GOT3 (cell line): ENCODE data around the gene ZSCAN25.
"Not testable (repeated sequence)": the region's sequence is repeated elsewhere in the genome, so short reads cannot be mapped to it uniquely, and the experiment has no call there.

ENCODE experiments used
- DNase-seq: peaks from one replicate; lab custom pipeline; 2025; ENCODE audit warnings: mixed read lengths; lab: John Stamatoyannopoulos, UW

The ZSCAN25 gene

DNA sequence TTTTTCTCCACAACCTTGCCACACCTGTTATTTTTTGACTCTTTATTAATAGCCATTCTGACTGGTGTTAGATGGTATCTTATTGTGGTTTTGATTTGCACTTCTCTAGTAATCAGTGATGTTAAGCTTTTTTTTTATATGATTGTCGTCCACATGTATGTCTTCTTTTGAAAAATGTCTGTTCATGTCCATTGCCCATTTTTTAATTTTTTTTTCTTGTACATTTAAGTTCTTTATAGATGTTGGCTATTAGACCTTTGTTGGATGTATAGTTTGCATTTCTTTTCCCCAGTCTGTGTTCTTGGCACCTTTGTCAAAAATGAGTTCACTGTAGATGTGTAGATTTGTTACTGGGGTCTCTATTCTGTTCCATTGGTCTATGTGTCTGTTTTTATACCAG is 28.8 kb downstream of the ZSCAN25 start:
- DNase-seq, result no peak

GRCh38 chr7:99648843-99649242 is 32.1 kb downstream of the ZSCAN25 start:
- DNase-seq, result no peak

DNA sequence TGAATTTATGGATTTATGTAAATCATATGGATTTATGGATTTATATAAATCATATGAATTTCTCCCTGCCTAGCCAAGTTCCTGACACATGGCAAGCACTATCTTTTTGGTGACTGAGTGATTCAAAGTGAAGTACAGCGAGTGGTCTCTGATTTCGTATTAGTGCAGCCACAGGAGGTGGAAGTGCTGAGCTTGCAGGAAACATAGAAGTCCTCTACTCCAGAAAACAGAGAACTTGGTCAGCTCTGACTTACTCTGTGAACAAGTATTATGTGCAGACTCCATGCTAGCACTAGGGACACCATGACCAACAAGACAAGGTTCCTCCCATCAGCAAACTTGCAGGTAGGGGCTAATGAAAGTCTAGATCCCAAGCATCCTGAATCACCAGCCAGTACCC is 34.5 kb downstream of the ZSCAN25 start:
- DNase-seq, result no peak

- DNase-seq, result no peak
Observed at GRCh38 chr7:99652671-99653070, 35.9 kb downstream of the ZSCAN25 start.

GRCh38 chr7:99653269-99653668 is 36.5 kb downstream of the ZSCAN25 start:
- DNase-seq, result not testable (repeated sequence)

GRCh38 chr7:99653754-99654153 is 37.0 kb downstream of the ZSCAN25 start:
- no peak for DNase-seq

- not testable (repeated sequence) for DNase-seq
Observed at GRCh38 chr7:99654626-99655025, 37.9 kb downstream of the ZSCAN25 start.

GRCh38 chr7:99657879-99658278 is 41.1 kb downstream of the ZSCAN25 start:
- DNase-seq, result not testable (repeated sequence)

GRCh38 chr7:99665312-99666012 is 48.7 kb downstream of the ZSCAN25 start:
- no peak for DNase-seq

DNA sequence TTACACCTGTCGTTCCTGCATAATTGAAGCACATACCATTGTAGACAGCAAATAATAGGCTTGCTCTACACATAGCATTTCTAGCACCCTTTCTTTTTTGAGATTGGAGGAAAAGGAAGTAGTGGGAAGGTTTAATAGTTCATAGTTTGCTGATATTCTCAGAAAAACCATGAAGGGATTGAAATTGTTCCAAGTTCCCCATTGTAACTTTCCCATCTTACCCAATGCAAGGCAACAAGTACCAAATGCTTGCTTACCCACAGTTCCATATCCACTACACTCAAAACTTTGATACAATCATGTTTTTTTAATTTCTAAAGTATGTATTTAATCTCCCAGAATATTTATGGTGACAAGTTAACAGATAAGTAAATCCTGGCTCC is 49.3 kb downstream of the ZSCAN25 start:
- DNase-seq, result no peak

DNA sequence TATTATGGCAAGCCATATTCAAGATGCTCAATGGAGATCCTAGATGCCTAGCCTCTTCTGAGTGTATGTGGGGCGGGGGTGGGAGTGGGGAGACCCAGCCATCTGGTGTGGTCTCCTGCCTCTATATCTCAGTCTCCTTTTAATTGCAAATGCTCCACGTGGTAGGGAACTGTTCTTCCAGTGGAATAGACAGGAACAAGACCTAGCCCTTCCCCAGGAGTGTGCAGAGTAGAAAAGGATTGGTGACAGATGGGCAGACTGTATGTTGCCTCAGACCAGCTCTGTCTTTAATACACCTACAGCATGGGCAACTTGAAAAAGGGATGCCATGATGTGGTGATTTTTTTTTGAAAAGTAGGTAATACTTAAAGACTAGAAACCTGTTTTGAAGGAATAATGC is 50.4 kb downstream of the ZSCAN25 start:
- DNase-seq, result no peak

DNA sequence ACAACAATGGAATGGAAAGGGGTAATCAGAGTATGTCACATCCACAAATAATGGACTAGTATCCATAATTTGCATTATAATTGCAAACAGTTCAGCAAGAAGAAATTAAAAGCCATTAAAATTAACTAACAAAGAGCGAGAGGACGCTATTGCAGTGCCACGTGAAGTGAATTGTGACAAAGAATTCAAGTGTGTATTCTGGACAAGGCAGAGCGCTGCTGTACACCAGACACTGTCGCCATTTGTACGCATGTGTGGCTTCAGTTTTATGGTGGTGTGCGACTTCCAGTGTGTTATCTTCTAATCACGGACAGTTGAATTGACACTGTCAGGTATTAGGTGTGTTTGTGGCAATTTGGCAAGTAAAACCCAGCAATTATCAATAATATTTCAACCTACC is 51.8 kb downstream of the ZSCAN25 start:
- no peak for DNase-seq

DNA sequence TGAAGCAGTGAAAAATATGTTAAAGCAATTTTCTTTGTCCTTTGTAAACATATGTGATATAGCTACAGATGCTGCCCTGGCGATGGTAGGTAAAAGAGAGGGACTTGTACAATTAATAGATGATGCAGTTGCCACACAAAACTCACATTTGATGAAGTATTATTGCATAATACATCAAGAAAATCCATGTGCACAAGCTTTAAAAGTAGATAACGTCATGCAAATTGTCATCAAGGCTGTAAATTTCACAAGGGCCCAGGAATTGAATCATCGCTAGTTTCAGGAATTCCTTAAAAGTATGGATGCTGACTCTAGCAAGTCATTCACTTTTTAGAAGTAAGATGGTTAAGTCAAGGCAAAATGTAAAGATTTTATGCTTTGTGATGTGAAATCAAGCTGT is 53.0 kb downstream of the ZSCAN25 start:
- no peak for DNase-seq

DNA sequence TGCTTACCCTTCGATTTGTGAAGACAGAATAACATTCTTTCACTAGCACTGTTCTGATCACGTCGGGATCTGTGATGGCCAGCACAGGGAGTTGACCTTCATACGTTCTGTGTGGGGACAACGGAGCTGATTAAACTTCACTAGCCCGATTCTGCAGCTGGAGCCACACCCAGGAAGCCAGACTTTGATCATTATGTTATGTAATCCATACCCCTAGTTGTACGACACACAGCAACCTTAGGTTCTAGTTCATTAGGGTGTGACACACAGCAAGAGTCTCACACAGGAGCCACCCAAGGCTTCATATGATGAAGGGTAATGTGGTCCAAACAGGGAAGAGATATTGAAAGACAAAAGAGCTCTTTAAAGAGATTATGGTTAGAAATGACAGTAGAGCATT is 55.8 kb downstream of the ZSCAN25 start:
- DNase-seq, result no peak

DNA sequence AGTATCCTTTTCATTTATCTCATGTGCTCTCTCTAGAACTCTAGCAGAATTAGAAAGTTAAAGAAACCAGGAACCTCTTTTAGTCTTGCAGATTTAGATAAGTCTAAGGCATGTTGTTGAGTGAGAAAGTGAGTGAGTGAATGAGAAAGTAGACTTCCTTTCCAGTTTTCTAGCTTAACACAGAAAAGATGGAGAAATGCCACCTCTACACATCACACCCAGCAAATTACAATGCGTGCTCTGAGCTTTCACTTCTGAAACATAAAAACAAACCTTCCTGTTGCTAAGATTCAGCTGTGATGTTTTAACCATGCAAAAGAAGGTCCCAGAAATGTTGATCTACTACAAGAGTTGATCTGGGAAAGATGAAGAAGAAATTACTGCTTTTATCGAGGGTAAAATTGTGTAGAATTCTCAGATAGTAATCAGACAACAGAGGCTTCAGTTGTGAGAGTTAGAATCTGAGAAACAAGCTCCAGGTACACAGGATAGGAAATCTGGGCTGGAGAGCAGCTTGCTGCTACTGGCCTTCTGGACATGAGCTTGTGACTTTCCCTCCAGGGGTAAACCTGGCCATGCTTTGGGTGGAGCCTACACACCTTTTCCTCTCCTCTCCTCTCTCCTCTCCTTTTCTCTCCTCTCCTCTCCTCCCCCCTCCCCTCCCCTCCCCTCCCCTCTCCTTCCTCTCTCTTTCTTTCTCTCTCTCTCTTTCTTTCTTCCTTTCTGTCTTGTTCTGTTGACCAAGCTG is 58.4 kb downstream of the ZSCAN25 start:
- DNase-seq, result no peak

- no peak for DNase-seq
Observed at GRCh38 chr7:99677013-99677647, 60.4 kb downstream of the ZSCAN25 start.

GRCh38 chr7:99677648-99678045 is 60.9 kb downstream of the ZSCAN25 start:
- no peak for DNase-seq

- DNase-seq, result no peak
Observed at GRCh38 chr7:99679032-99679399, 62.3 kb downstream of the ZSCAN25 start.

GRCh38 chr7:99679400-99680191 is 62.9 kb downstream of the ZSCAN25 start, which contains the start of gene CYP3A5:
Gene CYP3A5 (minus strand): TSS chr7:99679996. CDS start chr7:99679896, 100 bp downstream.
- DNase-seq, result no peak
